Body of pancreas (tissue), 4 donors: ENCODE results near the gene OR6M1.
A peak's percentile ranks its signal among the peaks of the same experiment; 100 is the strongest.

Source experiments
- CTCF ChIP-seq, 7 experiments: fragments of 450-650 bp in 4 of 7; fragments of 200-600 bp in 3 of 7; sonication (generic) in 3 of 7; IDR thresholded peaks; one replicate each; pipeline ENCODE4 v1.5.1; 2016 to 2019; ENCODE audit warnings: antibody characterized with exemption in 7 of 7
- POLR2A ChIP-seq, 3 donors: fragments of 450-650 bp; IDR thresholded peaks; one replicate each; pipeline ENCODE4 v1.6.1; 2016; ENCODE audit warnings: antibody characterized with exemption in 3 of 3, mild to moderate bottlenecking in 2 of 3

- no peak for TF ChIP-seq CTCF (IDR thresholded peaks at IDR 0.05)
- TF ChIP-seq POLR2A (IDR thresholded peaks at IDR 0.05) = peak in 2 of 3 donors; percentile 49
These were observed 6.7 kb downstream of the OR6M1 start for GRCh38 chr11:123799438-123799837.
